Fibroblast of villous mesenchyme (primary cell): ENCODE results near the gene CACNG5. TPM values are rescaled to one million over a fixed set of nuclear protein-coding genes. Genes with fewer than 3 reads are reported as not detected.

Experiments used
- DNase-seq: peaks from one replicate; pipeline ENCODE4 v3.0.0-alpha.2; 2010; ENCODE audit warnings: low read depth
- H3K4me3 ChIP-seq: 2 replicates; pipeline ENCODE4 v1.5.1; 2011; ENCODE audit warnings: low read depth, mild to moderate bottlenecking, low read length
- total RNA-seq: library from RNA; depleted of rRNA; stranded (reverse); fragments of >200 nt; gene quantifications from 2 replicates; pipeline ENCODE4 v1.2.3, GENCODE V29; 2012
- TF ChIP-seq, protein P1 (sequence below): IDR thresholded peaks from 2 replicates; pipeline ENCODE4 v1.5.1; 2012; ENCODE audit warnings: low read depth, mild to moderate bottlenecking, low read length; ENCODE audit not compliant: insufficient read depth

The CACNG5 gene
- total RNA-seq, 1 donor = not detected

DNA sequence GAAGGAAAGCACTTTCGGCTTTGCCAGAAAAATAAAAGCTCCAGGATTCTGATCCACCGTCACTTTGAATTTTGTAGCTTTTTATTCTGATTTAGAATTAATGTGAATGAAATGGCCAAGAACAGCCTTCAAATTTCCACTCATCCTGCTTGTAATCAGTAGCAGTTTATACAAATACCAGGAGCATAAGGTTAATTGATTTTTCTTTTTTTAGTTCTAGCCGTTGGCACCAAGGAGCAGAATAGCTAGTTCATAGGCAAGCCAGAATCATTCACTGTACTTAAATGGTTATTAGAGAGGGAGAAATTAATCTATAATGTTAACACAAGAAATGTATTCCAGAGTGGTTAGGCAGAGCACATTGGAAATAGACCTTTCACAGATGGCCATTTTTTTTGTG lies 41.1 kb upstream of the CACNG5 start:
- H3K4me3 ChIP-seq = no peak overlapping the region
- TF ChIP-seq, protein P1, sequence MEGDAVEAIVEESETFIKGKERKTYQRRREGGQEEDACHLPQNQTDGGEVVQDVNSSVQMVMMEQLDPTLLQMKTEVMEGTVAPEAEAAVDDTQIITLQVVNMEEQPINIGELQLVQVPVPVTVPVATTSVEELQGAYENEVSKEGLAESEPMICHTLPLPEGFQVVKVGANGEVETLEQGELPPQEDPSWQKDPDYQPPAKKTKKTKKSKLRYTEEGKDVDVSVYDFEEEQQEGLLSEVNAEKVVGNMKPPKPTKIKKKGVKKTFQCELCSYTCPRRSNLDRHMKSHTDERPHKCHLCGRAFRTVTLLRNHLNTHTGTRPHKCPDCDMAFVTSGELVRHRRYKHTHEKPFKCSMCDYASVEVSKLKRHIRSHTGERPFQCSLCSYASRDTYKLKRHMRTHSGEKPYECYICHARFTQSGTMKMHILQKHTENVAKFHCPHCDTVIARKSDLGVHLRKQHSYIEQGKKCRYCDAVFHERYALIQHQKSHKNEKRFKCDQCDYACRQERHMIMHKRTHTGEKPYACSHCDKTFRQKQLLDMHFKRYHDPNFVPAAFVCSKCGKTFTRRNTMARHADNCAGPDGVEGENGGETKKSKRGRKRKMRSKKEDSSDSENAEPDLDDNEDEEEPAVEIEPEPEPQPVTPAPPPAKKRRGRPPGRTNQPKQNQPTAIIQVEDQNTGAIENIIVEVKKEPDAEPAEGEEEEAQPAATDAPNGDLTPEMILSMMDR = no peak
- DNase-seq = no peak

DNA sequence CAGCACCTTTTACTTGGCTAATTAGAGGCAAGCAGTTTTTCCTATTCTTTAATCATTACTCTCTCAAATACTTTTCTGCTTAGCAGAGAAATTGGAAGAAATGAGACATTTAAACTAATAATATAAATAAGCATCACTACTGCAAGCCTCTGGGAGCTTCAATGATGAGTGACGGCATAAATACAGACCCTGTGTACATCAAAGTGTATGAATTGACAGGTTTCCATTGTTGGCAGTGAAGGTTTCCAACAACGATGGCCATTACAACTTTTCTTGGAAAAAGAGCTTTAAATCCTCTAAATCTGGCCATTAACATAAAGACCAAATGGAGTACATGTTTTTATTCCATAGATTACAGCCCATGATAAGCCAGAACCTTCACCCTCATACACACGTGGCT lies 39.4 kb upstream of the CACNG5 start:
- no peak overlapping the region for H3K4me3 ChIP-seq
- TF ChIP-seq, protein P1 = no peak
- no peak for DNase-seq

DNA sequence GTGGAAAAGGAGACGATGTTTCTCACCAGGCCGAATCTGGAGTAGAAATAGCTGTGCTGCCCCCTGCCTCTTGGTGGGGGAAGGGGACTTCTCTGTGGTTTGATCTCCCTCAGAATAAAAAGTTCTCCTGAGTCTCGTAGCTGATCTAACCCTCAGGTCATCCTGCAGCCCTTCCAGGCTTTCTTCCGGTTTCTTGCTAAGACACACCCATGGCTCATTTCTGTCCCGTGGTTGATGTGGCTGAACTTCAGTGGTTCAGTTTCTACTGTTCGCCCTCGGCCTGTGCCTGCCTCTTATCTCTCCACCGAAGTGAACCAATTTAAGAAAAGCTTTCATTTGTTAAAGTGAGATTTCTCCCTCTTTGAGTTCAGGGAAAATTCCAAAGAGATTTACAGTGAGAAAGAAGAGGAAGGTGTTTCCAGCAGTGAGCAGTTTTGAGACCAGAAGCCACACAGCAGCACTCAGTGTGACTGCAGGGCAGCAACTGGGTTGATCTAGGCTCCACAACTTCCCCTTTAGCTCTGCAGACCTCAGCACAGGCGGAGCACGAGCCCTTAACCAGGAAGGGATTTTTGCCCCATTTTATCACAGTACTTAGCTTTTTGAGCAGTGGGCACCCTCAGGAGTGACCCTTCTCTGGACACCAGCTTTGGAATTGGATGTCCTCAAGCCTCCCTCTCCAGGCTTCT lies 34.9 kb upstream of the CACNG5 start:
- no peak for DNase-seq
- TF ChIP-seq, protein P1 = no peak
- no peak overlapping the region for H3K4me3 ChIP-seq

DNA sequence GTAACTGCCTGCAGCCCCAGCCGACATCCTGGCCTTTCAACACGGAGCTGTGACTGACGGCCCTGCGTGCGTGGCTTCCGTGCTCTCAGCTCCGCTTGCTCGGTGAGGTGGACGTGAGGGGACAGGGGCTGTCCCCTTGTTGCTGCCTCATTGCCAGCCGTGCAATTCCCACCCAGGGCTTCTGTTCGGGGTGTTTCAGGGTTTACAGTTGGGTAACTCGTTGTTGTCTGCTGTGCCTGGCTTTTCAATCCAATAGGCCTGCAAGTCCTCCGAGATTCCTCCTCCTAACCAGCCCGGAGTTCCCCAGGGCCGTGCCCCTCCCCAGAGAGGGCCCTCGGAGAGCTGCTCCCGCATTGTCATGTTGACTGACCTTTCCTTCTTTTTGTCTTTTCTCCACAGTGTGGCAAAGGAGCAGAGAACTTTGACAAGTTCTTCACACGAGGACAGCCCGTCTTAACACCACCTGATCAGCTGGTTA lies 31.4 kb upstream of the CACNG5 start:
- TF ChIP-seq, protein P1 = no peak
- no peak overlapping the region for H3K4me3 ChIP-seq
- no peak for DNase-seq

DNA sequence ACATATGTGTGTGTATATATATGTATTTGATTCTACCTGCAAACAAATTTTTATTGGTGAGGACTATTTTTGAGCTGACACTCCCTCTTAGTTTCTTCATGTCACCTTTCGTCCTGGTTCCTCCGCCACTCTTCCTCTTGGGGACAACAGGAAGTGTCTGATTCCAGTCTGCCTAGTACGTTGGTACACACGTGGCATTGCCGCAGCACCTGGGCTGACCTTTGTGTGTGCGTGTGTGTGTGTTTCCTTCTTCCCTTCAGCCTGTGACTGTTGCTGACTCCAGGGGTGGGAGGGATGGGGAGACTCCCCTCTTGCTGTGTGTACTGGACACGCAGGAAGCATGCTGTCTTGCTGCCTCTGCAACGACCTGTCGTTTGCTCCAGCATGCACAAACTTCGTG lies 29.4 kb upstream of the CACNG5 start:
- no peak overlapping the region for H3K4me3 ChIP-seq
- DNase-seq = no peak
- TF ChIP-seq, protein P1 = no peak

DNA sequence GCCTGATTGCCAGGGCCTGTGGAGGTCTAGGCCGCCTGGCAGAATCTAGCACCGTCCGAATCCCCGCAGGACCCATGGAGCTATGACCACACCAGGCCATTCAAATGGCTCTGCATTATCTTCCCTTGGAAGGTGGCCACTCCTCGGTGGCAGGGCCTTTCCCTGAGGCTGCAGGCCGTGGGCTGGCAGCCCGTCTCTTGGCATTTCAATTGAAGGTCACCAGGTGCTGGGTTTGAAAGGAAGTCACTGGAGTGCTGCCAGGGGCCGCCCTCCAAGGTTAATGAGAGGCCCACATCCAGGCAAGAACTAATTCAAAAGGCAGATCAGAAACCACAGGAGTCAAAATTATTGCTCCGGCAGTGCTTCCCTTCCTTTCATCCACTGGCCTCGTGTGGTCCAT lies 27.7 kb upstream of the CACNG5 start:
- no peak overlapping the region for H3K4me3 ChIP-seq
- DNase-seq = no peak
- TF ChIP-seq, protein P1 = no peak

DNA sequence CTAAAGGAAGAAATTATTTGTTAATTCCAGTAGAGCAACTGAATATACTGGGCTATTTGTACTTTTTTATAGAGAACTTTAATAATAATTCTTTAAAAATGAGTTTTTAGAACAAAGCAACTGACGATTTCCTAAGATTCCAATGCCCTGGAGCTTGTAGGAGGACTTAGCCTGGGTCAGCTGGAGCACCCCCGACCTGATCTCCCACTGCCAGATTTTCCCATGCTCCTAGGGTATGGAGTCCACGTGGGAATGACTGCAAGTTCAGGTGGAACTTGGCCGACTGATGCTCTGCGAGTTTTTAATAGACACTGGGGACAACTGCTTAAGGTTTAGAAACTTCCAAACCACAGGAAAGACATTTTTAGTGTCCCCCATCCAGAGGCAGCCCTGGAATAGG lies 25.5 kb upstream of the CACNG5 start:
- H3K4me3 ChIP-seq = no peak overlapping the region
- no peak for DNase-seq
- TF ChIP-seq, protein P1 = no peak
